GM21737 (cell line): ENCODE data around the gene ZNHIT1.

Experiments
- ATAC-seq: cut with Tn5 transposase; IDR thresholded peaks from one replicate; pipeline ENCODE4 v1.9.1; 2021; ENCODE audit warnings: mild to moderate bottlenecking, moderate library complexity; ENCODE audit not compliant: unreplicated experiment

The ZNHIT1 gene

GRCh38 chr7:101217388-101218235 lies at the start of gene ZNHIT1, which contains the start of gene PLOD3:
ZNHIT1 (plus strand) TSS chr7:101218165; CDS start chr7:101218196, 31 bp downstream.
PLOD3 (minus strand) TSS chr7:101217581; CDS start chr7:101217274, 307 bp downstream.
- ATAC-seq = peak; percentile 61

GRCh38 chr7:101168412-101169049 lies 49.4 kb upstream of the ZNHIT1 start:
- ATAC-seq = no peak

- no peak for ATAC-seq
These were observed 48.7 kb upstream of the ZNHIT1 start for GRCh38 chr7:101169110-101169837.

GRCh38 chr7:101169838-101170551 lies 48.0 kb upstream of the ZNHIT1 start:
- ATAC-seq = no peak

- ATAC-seq = no peak
These were observed 47.1 kb upstream of the ZNHIT1 start for GRCh38 chr7:101170617-101171441.

GRCh38 chr7:101171442-101171837 lies 46.5 kb upstream of the ZNHIT1 start:
- no peak for ATAC-seq

GRCh38 chr7:101172005-101172853 lies 45.7 kb upstream of the ZNHIT1 start:
- no peak for ATAC-seq

- ATAC-seq = no peak
These were observed 44.9 kb upstream of the ZNHIT1 start for GRCh38 chr7:101172854-101173751.

- no peak for ATAC-seq
These were observed 44.2 kb upstream of the ZNHIT1 start for GRCh38 chr7:101173752-101174244.

GRCh38 chr7:101174322-101174854 lies 43.6 kb upstream of the ZNHIT1 start:
- ATAC-seq = no peak

GRCh38 chr7:101175664-101176063 lies 42.3 kb upstream of the ZNHIT1 start:
- no peak for ATAC-seq

- ATAC-seq = no peak
These were observed 40.3 kb upstream of the ZNHIT1 start for GRCh38 chr7:101177644-101178043.

- no peak for ATAC-seq
These were observed 38.8 kb upstream of the ZNHIT1 start for GRCh38 chr7:101179117-101179516.

GRCh38 chr7:101179713-101180112 lies 38.3 kb upstream of the ZNHIT1 start:
- no peak for ATAC-seq

- no peak for ATAC-seq
These were observed 37.7 kb upstream of the ZNHIT1 start, which contains the start of gene NAT16 for GRCh38 chr7:101180130-101180755. NAT16 (minus strand) TSS chr7:101180293; CDS start chr7:101174807, 5,486 bp downstream.

GRCh38 chr7:101185258-101185839 lies 32.6 kb upstream of the ZNHIT1 start:
- no peak for ATAC-seq

GRCh38 chr7:101186194-101186593 lies 31.8 kb upstream of the ZNHIT1 start:
- ATAC-seq = no peak
